Raji (cell line): ENCODE data around the gene OAT.

ENCODE experiments used
- POLR2A ChIP-seq: IDR thresholded peaks from 2 replicates; pipeline ENCODE4 v1.6.1; 2011; ENCODE audit warnings: low read depth, low read length, control low read depth; ENCODE audit not compliant: insufficient read depth

Gene OAT

DNA sequence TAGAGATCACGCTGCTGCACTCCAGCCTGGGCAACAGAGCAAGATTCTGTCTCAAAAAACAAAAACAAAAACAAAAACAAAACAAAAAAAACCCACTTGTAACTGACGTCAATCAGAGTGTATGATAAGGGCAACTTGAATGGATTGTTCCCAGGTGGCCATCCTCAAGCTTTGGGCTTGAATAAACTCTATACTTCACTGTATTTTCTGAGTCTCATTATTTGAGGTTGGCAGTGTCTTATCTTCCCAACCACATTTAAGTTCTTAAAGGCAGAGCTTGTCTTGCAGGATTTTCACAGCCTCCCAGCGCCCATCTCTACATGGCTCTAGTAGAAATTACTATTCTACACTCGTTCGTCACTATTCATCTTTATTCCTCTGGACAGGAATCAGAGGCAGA, 5.1 kb upstream of the OAT start:
- no peak for TF ChIP-seq POLR2A

DNA sequence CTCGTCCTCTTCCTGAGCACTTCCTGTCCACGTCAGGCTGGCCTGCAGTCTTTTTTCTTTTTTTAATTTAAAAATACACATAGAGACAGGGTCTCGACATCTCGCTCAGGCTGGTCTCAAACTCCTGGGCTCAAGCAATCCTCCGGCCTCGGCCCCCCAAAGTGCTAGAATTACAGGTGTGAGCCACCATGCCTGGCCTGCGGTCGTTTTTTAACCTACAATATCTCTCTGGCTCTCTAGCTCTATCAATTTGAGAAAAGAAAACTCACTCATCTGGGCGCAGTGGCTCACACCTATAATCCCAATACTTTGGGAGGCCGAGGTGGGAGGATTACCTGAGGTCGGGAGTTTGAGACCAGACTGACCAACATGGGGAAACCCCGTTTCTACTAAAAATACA, 4.0 kb upstream of the OAT start:
- TF ChIP-seq POLR2A = no peak

DNA sequence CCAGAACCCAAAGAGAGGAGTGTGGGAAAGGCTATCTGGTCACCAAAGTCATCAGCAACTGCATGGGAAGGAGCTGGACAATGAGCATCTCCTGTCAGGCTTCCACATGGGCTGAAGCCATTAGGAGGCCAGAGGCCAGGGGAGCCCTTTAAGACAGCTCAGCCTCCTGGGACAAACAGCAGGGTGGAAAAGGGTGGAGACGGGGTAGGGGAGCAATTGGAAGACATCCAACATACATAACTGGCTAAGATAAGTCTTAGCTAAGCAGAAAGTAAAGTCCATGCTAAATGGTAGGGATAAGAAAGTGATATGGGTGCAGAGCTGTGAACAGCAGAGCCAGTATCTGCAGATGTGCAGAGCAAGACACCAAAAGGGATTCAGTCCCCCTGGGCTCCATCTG, 1.5 kb upstream of the OAT start:
- no peak for TF ChIP-seq POLR2A

DNA sequence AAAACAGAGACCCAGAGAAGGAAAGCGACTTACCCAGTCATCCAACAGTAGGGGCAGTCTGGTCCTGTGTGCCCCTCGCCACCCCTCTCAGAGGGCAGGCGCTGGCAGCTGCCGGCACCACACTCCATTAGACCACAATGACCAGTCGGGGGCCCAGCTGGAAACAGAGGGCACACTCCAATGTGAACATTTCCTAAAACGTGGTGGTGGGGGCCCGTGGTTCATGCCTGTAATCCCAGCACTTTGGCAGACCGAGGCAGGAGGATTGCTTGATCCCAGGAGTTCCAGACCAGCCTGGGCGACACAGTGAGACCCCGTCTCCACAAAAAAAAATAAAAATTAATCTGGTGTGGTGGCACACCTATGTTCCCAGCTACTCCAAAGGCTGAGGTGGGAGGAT, 912 bp upstream of the OAT start:
- no peak for TF ChIP-seq POLR2A

DNA sequence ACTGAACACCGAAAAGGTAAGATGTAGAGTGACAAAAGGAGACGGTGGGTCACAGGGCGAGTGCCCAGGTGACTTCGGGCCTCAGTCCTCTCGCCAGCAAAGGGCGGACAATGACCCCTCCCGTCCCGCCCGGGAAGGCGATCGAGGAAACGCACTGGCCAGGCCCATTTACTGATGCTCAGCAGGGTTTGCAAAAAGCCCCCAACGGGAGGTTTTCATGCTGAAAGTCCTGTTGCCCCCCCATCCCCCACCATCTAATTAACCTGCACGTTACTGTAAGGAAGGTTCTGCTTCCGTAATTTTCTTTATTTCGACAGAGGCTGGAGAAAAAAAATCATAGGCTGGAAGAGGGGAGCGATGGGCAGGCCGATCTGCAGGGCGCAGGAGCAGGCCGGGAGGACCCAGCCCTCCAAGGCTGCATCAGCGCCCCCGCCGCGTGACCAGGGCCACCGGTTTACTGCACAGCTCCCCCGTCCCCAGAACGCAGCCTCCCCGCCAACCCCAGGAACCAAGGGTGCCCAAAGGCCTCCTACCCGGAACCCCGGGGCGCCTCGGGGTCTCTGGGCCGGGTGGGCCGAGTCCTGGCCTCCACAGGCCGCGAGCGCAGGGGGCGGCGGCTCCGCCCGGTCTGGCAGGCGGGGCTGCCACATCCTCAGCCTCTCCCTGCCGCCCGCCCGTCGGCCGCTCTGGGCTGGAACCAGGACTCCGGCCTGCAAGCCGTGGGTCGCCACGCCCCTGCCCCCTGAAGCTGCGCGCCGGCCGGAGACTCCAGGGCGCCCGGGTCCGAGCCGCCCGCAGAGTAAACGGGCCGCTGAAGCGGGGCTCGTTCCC, 613 bp downstream of the OAT start:
- no peak for TF ChIP-seq POLR2A

DNA sequence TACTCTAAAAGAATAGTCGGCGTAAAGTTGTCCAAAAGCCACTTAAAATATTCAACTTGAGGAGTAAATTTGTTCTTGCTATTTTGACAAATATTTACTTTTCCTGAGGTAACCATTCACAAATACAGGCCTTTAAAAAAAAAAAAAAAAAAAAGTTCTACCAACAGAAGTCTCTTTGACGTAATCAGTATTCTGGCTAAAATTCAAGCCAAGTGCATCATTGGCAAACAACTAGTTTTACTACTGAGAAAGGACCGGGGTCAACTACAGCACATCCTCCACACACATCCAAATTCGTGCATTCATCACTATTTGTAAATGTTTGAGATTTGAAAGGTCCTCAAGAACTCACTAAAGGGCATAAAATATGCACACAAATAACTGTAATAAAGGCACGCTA, 2.0 kb downstream of the OAT start:
- no peak for TF ChIP-seq POLR2A

DNA sequence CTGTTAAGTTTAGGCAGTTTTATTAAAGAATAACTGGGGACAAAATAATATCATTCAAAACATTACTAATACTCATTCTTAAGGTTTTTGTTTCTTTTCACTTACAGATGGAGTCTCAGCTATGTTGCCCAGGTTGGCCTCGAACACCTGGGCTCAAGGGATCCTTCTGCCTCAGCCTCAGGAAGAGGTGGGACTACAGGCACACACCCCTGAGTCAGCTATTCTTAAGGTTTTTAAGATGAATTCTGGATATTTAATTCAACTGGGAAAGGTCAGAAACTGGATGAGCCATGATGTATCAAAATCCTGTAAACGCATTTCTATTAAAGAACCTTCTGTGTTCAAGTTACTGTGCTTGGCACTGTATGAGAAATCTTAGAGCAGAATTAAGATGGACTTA, 3.5 kb downstream of the OAT start:
- no peak for TF ChIP-seq POLR2A

DNA sequence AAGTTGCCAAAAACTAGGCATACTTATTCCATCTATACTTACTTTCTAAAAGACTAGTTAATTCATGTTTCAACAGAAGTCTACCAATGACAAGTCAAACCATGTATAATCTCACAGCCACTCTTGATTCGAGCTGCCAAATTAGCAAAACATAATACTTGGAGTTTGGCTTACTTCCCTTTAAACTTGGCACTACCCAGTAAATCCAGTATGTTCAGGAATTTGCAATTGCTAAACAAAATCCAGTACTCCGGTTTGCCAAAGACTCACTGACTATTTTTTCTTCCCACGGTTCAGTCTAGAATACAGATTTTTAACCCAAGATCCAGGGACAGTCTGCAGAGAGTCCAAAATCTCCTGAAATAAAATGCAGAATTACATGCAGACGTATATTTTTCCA, 4.6 kb downstream of the OAT start:
- TF ChIP-seq POLR2A = no peak

DNA sequence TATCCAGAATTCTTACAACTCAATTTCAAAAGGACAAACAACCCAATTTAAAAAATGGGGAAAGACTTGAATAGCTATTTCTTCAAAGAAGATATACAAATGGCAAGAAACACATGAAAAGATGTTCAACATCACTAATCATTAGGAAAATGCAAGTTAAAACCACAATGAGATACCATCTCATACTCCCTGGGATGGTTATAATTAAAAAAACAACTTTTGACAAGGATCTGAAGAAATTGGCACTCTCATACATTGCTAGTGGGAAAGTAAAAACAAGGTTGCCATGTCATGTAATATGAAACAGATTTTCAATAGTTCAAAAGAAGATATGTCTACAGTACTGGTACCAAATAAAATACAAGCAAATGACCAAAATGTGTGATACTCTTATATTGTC, 9.0 kb downstream of the OAT start:
- no peak for TF ChIP-seq POLR2A

DNA sequence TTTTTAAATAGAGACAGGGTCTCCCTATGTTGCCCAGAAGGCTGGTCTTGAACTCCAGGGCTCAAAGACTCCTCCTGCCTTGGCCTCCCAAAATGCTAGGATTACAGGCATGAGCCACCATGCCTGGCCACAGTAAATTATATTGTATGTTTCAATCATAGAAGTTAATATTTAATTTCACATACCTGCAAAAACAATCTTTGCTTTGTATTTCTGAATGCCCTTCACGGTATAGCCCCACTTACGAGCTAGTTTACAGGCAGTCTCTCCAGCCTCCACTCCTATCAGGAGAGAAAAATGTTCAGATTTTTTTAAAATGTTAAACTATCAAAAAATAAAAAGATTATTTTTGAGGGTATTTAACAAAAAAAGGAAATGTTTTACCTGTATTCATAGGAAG, 10.4 kb downstream of the OAT start:
- no peak for TF ChIP-seq POLR2A

DNA sequence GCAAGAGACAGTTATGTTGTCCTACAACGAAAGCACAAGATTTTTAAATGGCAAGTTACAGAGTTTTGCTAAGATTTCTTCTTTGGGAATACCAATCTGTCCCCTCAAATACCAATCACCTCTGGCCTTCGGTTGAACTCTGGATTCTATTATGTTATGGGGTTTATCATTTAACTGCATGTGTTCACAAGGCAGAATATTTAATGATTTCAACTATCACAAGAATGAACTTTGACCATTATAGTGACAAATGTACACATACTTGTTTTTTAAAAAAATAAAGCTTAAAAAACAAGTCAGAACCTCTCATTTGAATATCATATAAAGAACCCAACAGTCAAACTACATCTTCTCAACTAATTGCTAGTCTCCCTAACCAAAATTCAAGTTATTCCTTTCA, 11.3 kb downstream of the OAT start:
- TF ChIP-seq POLR2A = no peak

DNA sequence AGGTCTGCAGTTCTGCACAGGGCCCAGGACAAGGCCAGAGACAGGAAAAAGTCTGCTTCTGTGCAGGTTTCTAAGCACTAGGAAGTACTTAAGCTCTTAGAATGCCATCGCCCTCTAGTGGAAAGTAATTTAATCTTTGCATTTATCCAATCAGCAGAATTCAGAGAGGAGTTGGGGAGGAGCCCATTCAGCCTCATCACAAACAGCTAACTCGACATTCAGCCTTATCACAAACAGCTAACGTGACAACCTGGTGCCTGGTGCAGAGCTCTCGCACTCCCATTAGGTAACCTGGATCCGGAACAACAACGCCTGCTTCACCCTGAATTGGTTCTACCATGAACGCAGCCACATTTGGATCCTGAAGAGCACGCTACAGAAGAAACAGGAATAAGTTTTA, 15.2 kb downstream of the OAT start:
- TF ChIP-seq POLR2A = no peak

DNA sequence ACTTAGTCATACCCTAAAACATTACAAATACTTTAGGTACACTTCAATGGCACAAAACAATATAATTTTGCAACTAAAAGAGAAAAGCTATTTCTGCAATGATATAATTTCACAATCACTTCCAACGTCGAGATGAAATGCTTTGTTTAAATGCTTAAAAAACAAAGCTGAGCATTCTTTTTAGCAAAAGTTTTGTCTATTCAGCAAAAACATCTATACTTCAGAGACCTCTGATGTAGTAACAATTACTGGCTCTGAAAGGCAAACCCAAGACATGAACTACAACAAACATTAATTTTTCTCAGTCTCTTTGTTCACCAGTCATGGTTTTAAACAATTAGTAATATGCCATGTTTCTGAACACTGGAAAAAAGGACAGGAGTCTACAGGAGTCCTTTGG, 16.4 kb downstream of the OAT start:
- TF ChIP-seq POLR2A = no peak

DNA sequence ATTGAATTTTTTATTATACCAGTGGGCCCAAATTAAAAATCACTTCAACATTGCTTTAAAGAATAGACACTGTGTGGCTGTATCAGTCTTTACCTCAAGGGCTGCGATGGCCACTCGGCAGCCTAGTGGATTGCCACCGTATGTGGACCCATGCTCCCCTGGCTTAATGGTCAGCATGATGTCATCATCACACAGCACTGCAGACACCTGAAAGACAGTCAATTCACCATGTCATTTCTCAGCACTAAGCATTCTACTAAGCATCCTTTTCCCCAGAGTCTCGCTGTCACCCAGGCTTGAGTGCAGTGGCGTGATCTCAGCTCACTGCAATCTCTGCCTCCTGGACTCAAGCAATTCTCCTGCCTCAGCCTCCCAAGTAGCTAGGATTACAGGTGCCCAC, 17.1 kb downstream of the OAT start:
- no peak for TF ChIP-seq POLR2A

DNA sequence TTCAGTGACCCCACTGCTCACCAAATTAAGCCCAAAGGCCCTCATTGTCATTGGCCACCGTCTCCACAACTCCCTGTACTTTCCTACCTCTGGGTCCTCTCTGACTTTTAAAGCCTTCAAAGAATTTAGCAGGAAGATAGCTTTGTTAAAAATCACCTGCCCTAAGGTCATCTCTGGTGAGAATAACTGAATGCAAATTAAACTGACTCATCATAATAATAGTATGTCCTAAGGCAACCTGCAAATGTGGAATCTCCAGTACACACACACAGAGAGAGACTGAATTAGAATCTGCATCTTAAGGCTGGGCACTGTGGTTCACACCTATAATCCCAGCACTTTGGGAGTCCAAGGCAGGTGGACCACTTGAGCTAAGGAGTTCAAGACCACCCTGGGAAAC, 24.1 kb downstream of the OAT start:
- TF ChIP-seq POLR2A = no peak

DNA sequence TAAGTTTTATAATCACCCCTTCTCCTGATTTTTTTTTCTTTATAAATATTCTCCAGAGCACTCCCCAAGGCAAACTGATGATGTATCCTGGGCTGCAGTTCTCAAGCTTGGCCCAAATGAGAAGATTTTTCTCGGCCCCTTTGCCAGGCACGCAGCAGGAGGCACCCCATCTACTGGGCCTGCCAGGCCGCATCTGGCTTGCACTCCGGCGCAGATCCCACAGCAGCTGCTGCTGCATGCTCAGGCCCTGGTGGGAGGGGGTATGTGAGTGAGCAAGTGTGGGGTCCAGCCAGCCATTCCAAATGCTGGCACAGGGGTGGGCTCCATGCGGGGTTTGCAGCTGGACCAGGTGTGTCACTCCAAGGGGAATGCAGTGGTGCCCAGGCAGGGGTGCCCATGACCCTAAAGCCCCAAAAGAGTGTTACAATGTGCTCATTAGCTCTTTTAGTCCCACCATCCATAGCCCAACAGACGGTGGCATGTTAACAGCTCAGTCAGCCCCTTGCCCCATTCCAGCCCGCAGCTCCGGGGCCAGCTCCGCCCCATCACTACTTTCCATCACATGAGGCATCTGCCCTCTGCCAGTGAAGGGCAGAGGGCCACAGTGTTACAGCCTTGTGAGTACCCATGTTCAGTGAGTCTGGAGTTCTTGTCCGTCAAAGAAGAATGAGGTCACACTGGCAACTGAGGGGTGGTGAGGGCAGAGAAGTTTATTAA, 25.9 kb downstream of the OAT start:
- no peak for TF ChIP-seq POLR2A

DNA sequence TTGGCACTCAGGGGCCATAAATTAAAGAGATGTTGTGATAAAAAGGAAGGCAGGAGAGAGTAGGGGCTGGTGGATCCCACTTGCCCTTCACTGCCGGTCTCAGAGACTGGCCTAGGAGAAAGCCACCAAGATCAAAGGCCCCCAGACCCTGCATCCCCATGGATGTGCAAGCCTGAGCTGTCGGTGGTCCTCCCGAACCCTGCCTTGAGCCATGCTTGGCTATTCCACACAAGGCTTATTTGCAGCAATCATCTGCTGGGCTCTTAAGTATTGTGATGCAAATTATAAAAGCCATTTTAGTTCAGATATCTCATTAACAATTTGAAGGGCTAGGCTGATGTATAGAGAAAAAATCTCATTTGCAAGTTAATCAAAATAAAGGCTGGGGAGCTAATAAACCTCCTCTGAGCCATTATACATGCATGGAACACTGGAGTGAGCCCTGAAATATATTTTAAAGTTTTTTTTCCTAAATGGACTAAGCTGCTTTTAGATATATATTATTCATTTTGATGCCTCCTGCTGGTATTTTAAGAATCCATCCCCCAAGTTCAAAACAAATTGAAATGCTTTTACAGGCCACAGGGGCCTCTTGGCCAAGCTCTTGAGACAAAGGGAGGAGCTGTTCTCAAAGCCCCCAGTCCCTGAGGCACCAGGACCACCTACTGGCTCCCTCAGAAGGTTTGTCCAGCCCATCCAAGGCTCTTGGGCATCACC, 28.1 kb downstream of the OAT start:
- TF ChIP-seq POLR2A = no peak
